ENCODE results near the gene RUSF1. TPM values are rescaled to one million over a fixed set of nuclear protein-coding genes. Genes with fewer than 3 reads are reported as not detected.
A peak's percentile ranks its signal among the peaks of the same experiment; 100 is the strongest.
"Not testable (repeated sequence)": the region's sequence is repeated elsewhere in the genome, so short reads cannot be mapped to it uniquely, and the experiment has no call there.

RUSF1 gene
- total and polyA plus RNA-seq, 8 donors = 21.4 to 171 (median 47.0) TPM

DNA sequence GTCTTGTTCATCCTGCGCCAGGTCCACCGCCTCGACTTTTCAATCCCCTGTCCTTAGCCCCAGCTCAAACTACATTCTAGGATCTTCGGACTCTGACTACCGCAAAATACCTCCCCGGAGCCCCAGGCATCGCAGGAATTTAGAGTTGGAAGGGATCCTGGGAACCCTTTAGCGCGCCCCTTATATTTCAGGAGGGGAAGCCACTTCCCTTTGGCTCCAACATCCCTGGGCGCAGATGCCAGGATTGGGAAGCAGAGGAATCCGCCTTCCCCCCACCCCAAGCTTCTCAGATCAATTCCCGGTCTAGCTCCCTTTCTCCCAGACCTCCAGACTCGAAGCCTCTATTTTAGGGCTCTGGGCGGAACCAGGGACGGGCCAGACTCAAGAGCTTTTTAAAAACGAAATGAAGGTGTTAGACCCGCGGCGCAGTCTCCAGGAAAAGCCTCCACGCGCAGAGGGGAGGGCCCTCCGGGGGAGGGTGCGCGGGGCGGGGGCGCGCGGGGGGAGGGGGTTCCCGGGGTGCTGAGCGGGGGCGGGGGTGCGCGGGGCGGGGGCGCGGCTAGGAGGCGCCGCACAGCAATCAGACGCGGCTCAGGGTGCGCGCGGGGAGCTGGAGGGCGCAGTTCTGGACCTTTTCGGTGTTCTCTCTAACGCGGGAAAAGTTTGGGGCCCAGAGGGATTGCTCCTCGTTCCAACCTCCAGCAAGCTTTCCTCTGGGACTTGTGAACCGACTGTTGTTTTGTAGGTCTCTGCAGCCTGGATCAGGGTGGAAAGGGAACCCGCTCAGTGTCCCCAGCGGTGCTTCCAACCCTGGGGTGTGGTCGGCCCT lies 21.1 kb upstream of the RUSF1 start:
- DNase-seq = peak in 1 of 2 donors; percentile 67
- intact Hi-C loops (cut with DNase I; ENCODE audit: low total_unique reads) = no loop called here
- Histone ChIP-seq H3K27ac (peak overlapping the region in 1 of 5 donors; percentile 53), H3K9me3 (no peaks in the 10 kb centered on the region), H3K36me3 (no peaks in the 10 kb centered on the region), H3K4me3 (peak overlapping the region; percentile 42 to 54 (median 48)), H3K4me1 (peaks cover 6 to 24% (median 14%) of the 10 kb centered on the region in 4 donors), H3K27me3 (peaks cover 0 to 50% (median 21%) of the 10 kb centered on the region in 3 donors)
- WGBS, 5 donors = 3 to 4% (median 4%) methylated on average over 33 to 50 of the region's 52 CpGs
- no peak for TF ChIP-seq POLR2AphosphoS5 (IDR thresholded peaks at IDR 0.05)
- no peak for TF ChIP-seq EP300 (IDR thresholded peaks at IDR 0.05)
- no peak for TF ChIP-seq POLR2A (IDR thresholded peaks at IDR 0.05)
- TF ChIP-seq CTCF (IDR thresholded peaks at IDR 0.05) = no peak

DNA sequence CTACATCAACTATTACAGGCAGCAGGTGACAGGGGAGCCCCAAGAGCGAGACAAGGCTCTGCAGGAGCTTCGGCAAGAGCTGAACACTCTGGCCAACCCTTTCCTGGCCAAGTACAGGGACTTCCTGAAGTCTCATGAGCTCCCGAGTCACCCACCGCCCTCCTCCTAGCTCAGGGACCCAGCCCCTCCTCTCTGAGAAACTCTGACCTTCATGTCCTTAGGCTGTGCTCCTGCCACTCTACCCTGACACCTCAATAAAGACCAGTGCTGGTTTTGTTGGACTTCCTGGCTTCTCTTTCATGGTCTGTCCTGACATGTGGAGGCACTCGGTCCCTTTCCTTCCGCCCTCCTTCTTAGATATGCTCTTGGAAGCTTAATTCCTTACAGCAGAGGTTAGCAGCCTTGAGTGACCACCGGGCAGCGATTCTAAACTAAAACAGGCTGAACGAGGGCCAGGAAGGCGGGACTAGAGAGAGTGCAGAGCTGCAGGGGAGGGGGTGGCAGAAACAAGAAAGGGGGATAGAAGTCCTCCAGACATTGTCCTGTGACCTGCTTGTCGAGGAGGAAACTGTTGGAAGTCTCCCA lies 20.4 kb upstream of the RUSF1 start:
- peak in 1 of 2 donors; percentile 42 for DNase-seq
- peaks cover 6 to 24% (median 14%) of the 10 kb centered on the region in 4 donors for H3K4me1 ChIP-seq
- intact Hi-C loops (cut with DNase I; ENCODE audit: low total_unique reads) = no loop called here
- H3K9me3 ChIP-seq = no peaks in the 10 kb centered on the region
- TF ChIP-seq CTCF (IDR thresholded peaks at IDR 0.05) (no peak), EP300 (IDR thresholded peaks at IDR 0.05) (no peak), POLR2AphosphoS5 (IDR thresholded peaks at IDR 0.05) (no peak), POLR2A (IDR thresholded peaks at IDR 0.05) (no peak)
- 28 to 41% (median 32%) methylated on average over 10 to 11 of the region's 11 CpGs for WGBS, 5 donors
- peaks cover 0 to 45% (median 21%) of the 10 kb centered on the region in 3 donors for H3K27me3 ChIP-seq
- no peaks in the 10 kb centered on the region for H3K36me3 ChIP-seq
- peak overlapping the region; percentile 42 to 54 (median 48) for H3K4me3 ChIP-seq
- peak overlapping the region in 1 of 5 donors; percentile 53 for H3K27ac ChIP-seq

DNA sequence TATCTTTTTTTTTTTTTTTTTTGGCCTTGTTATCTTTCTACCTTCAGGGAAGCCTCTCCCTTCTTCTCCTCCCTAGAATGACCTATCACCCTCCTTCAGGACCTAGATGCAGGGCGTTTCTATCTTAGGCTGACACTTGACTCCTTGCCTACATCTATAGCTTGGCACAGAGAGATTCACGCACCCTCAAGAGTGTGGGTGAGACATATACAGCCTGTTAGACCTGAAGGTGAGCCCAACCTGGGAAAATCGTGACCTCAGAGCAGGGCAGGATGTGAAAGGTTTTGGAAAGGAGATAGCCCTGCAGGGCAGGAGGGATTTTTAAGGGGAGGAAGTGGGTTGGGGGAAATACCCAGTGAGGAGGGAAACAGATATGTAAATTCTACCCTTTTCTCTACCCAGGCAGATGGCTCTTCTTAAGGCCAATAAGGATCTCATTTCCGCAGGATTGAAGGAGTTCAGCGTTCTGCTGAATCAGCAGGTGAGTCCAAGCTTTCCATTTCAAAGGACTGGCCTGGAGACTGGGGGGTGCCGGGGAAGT lies 19.6 kb upstream of the RUSF1 start, which contains the start of gene AHSP:
Gene AHSP (plus strand): TSS at position 167 of the 541 bp plus-strand sequence. CDS start 240 bp downstream, at position 407.
- intact Hi-C loops (cut with DNase I; ENCODE audit: low total_unique reads) = no loop called here
- Histone ChIP-seq H3K4me3 (peak within 1 kb of the TSS in 3 of 4 donors; percentile 42 to 54 (median 49)), H3K27ac (no peak within 1 kb of the TSS), H3K36me3 (no peaks in the 10 kb centered on the region), H3K4me1 (peaks cover 6 to 24% (median 14%) of the 10 kb centered on the region in 4 donors), H3K27me3 (peaks cover 0 to 37% (median 21%) of the 10 kb centered on the region in 3 donors), H3K9me3 (no peaks in the 10 kb centered on the region)
- TF ChIP-seq POLR2A (IDR thresholded peaks at IDR 0.05) (no peak), POLR2AphosphoS5 (IDR thresholded peaks at IDR 0.05) (no peak), EP300 (IDR thresholded peaks at IDR 0.05) (no peak), CTCF (IDR thresholded peaks at IDR 0.05) (no peak)
- DNase-seq = no peak
- WGBS, 5 donors = 56 to 70% (median 65%) methylated on average over 6 of the region's 6 CpGs

- no peak overlapping the region for H3K4me3 ChIP-seq
- DNase-seq = no peak
- intact Hi-C loops (cut with DNase I; ENCODE audit: low total_unique reads) = no loop called here
- H3K27ac ChIP-seq = no peak overlapping the region
- H3K27me3 ChIP-seq = peaks cover 0 to 28% (median 18%) of the 10 kb centered on the region in 3 donors
- H3K36me3 ChIP-seq = no peaks in the 10 kb centered on the region
- no peaks in the 10 kb centered on the region for H3K9me3 ChIP-seq
- H3K4me1 ChIP-seq = peaks cover 6 to 19% (median 13%) of the 10 kb centered on the region in 4 donors
- 89 to 95% (median 94%) methylated on average over 3 of the region's 3 CpGs for WGBS, 5 donors
- TF ChIP-seq EP300 (IDR thresholded peaks at IDR 0.05) (no peak), POLR2AphosphoS5 (IDR thresholded peaks at IDR 0.05) (no peak), POLR2A (IDR thresholded peaks at IDR 0.05) (no peak), CTCF (IDR thresholded peaks at IDR 0.05) (no peak)
Measured at GRCh38 chr16:31525113-31525512, 16.9 kb upstream of the RUSF1 start.

GRCh38 chr16:31523768-31524167 lies 15.6 kb upstream of the RUSF1 start:
- H3K9me3 ChIP-seq; H3K4me3 ChIP-seq; DNase-seq; intact Hi-C loops (cut with DNase I; ENCODE audit: low total_unique reads); H3K27ac ChIP-seq; H3K4me1 ChIP-seq; H3K36me3 ChIP-seq: not testable (repeated sequence)
- 46 to 91% (median 50%) methylated on average over 2 to 4 of the region's 6 CpGs for WGBS, 5 donors
- peaks cover 0 to 14% (median 6%) of the 10 kb centered on the region in 3 donors for H3K27me3 ChIP-seq
